K562 (cell line): ENCODE data around the gene KRT222. TPM values are rescaled to one million over a fixed set of nuclear protein-coding genes. Genes with fewer than 3 reads are reported as not detected.

Source experiments
- BDP1 ChIP-seq: IDR thresholded peaks from 3 replicates; pipeline ENCODE4 v1.6.1; 2011; ENCODE audit not compliant: insufficient read length, insufficient read depth
- BRF1 ChIP-seq: IDR thresholded peaks from 3 replicates; pipeline ENCODE4 v1.6.1; 2011; ENCODE audit warnings: borderline replicate concordance, mild to moderate bottlenecking; ENCODE audit not compliant: insufficient read length; ENCODE audit errors: extremely low read depth
- NFIC ChIP-seq: fragments of 450-650 bp; IDR thresholded peaks from 2 replicates; pipeline ENCODE4 v1.6.1; 2017; ENCODE audit warnings: mild to moderate bottlenecking, inconsistent platforms
- RBBP5 ChIP-seq: fragments of 200-600 bp; sonication (generic); IDR thresholded peaks from 2 replicates; pipeline ENCODE4 v1.6.1; 2012; ENCODE audit warnings: borderline replicate concordance, mild to moderate bottlenecking, low read length, control low read depth, inconsistent platforms; ENCODE audit not compliant: insufficient read depth, poor library complexity, severe bottlenecking
- polyA plus RNA-seq, 8 experiments: library from polyadenylated mRNA; depleted of rRNA in 4 of 8; stranded (reverse) in 5 of 8; unstranded in 3 of 8; fragments of >200 nt; fragmentation: Nextera tagmentation in 2 of 8; fragmentation: Illumina TruSeq in 1 of 8; extraction: Ambion mirVana in 2 of 8; extraction: Trizol in 1 of 8; gene quantifications; 2 replicates each; pipeline versions ENCODE4 v1.2.1 to v1.2.3, GENCODE V29; 2011 to 2014; ENCODE audit warnings: inconsistent platforms in 1 of 8, missing spikeins in 1 of 8
- total RNA-seq, 7 experiments: library from RNA; depleted of rRNA in 6 of 7; stranded (reverse); fragments of >200 nt in 6 of 7; fragmentation: Illumina TruSeq in 2 of 7; extraction: Trizol in 2 of 7; gene quantifications; 2 replicates each; pipeline versions ENCODE4 v1.2.1 to v1.2.3, GENCODE V29; 2011 to 2021; ENCODE audit warnings: low replicate concordance in 1 of 7
- TF ChIP-seq, protein P1 (sequence below): sonication (generic); formaldehyde crosslinking; IDR thresholded peaks from 2 replicates; pipeline ENCODE4 v1.8.1; 2023; ENCODE audit warnings: mild to moderate bottlenecking, missing genetic modification reagents
- TF ChIP-seq, protein P2 (sequence below), 2 experiments: IDR thresholded peaks; 2 replicates each; pipeline ENCODE4 v1.6.1; 2012; ENCODE audit warnings: improper control_type of control experiment in 2 of 2, low read depth in 2 of 2, low read length in 2 of 2, borderline replicate concordance in 1 of 2
- TF ChIP-seq, protein P3 (sequence below): fragments of 250-450 bp; sonication (Bioruptor Pico); IDR thresholded peaks from 2 replicates; pipeline ENCODE4 v1.8.0; 2021; ENCODE audit warnings: moderate library complexity, mild to moderate bottlenecking, inconsistent platforms
- TF ChIP-seq, protein P4 (sequence below), 2 experiments: IDR thresholded peaks in 1 of 2; conservative IDR thresholded peaks in 1 of 2; 2 replicates each; pipeline ENCODE4 v1.6.1; 2016; ENCODE audit warnings: low read depth in 2 of 2, mild to moderate bottlenecking in 1 of 2, missing compliant biosample characterization in 1 of 2, missing genetic modification characterization in 1 of 2, moderate library complexity in 1 of 2

Gene KRT222
- total and polyA plus RNA-seq, 9 of the 15 experiments (the other 6 are each of a cell fraction or from before 2014, with no cell fraction given), result 0.03 to 0.11 (median 0.05) TPM; not detected in 5

DNA sequence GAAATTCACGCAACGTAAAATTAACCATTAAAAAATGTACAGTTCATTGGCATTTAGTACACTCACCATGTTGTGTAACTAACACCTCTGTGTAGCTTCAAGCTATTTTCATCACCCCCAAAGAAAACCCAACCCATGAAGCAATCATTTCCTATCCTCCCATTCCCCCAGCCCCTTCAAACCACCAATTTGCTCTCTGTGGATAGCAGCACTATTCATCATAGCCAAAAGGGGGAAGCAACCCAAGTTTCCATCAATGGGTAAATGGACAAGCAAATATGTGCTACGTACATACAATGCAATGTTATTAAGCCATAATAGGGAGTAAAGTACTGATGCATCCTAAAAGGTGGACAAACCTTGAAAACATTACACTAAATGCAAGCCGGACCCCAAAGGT is 10.9 kb upstream of the KRT222 start (continued):
- TF ChIP-seq, protein P1, sequence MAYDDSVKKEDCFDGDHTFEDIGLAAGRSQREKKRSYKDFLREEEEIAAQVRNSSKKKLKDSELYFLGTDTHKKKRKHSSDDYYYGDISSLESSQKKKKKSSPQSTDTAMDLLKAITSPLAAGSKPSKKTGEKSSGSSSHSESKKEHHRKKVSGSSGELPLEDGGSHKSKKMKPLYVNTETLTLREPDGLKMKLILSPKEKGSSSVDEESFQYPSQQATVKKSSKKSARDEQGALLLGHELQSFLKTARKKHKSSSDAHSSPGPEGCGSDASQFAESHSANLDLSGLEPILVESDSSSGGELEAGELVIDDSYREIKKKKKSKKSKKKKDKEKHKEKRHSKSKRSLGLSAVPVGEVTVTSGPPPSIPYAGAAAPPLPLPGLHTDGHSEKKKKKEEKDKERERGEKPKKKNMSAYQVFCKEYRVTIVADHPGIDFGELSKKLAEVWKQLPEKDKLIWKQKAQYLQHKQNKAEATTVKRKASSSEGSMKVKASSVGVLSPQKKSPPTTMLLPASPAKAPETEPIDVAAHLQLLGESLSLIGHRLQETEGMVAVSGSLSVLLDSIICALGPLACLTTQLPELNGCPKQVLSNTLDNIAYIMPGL (CRISPR knock-in tag), result no peak
- TF ChIP-seq, protein P2, sequence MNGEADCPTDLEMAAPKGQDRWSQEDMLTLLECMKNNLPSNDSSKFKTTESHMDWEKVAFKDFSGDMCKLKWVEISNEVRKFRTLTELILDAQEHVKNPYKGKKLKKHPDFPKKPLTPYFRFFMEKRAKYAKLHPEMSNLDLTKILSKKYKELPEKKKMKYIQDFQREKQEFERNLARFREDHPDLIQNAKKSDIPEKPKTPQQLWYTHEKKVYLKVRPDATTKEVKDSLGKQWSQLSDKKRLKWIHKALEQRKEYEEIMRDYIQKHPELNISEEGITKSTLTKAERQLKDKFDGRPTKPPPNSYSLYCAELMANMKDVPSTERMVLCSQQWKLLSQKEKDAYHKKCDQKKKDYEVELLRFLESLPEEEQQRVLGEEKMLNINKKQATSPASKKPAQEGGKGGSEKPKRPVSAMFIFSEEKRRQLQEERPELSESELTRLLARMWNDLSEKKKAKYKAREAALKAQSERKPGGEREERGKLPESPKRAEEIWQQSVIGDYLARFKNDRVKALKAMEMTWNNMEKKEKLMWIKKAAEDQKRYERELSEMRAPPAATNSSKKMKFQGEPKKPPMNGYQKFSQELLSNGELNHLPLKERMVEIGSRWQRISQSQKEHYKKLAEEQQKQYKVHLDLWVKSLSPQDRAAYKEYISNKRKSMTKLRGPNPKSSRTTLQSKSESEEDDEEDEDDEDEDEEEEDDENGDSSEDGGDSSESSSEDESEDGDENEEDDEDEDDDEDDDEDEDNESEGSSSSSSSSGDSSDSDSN (IDR thresholded peaks at IDR 0.05; ENCODE audit: borderline replicate concordance in 1 of 2, low read depth in 2 of 2, low read length in 2 of 2), result no peak
- TF ChIP-seq RBBP5 (no peak), BDP1 (no peak), BRF1 (no peak), NFIC (no peak)
- TF ChIP-seq, protein P3, sequence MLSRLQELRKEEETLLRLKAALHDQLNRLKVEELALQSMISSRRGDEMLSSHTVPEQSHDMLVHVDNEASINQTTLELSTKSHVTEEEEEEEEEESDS (CRISPR knock-in tag), result no peak
- TF ChIP-seq, protein P4, sequence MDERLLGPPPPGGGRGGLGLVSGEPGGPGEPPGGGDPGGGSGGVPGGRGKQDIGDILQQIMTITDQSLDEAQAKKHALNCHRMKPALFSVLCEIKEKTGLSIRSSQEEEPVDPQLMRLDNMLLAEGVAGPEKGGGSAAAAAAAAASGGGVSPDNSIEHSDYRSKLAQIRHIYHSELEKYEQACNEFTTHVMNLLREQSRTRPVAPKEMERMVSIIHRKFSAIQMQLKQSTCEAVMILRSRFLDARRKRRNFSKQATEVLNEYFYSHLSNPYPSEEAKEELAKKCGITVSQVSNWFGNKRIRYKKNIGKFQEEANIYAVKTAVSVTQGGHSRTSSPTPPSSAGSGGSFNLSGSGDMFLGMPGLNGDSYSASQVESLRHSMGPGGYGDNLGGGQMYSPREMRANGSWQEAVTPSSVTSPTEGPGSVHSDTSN (CRISPR knock-in tag; IDR thresholded peaks at IDR 0.05; ENCODE audit: low read depth), result no peak
- TF ChIP-seq, protein P4 (tag; conservative IDR thresholded peaks at IDR 0.05; ENCODE audit: low read depth), result no peak
- TF ChIP-seq, all 486 proteins: peak for 0
